ENCODE measurements around the gene ADAM23.

- TF ChIP-seq POLR2AphosphoS5 (IDR thresholded peaks at IDR 0.05; ENCODE audit: low read depth), result no peak
- TF ChIP-seq CTCF (conservative IDR thresholded peaks at IDR 0.05; ENCODE audit: low read depth in 2 of 2), result no peak
- no peak for TF ChIP-seq CREB1 (CRISPR knock-in tag; IDR thresholded peaks at IDR 0.05; ENCODE audit: low read depth)
- no peak for TF ChIP-seq ETS1 (IDR thresholded peaks at IDR 0.05)
- TF ChIP-seq EZH2 (IDR thresholded peaks at IDR 0.05; ENCODE audit: low read depth, unreplicated experiment), result no peak
- TF ChIP-seq STAT1 (IDR thresholded peaks at IDR 0.05; ENCODE audit: unreplicated experiment), result no peak
- no peak for TF ChIP-seq REST (IDR thresholded peaks at IDR 0.05; ENCODE audit: unreplicated experiment)
- no peak for TF ChIP-seq EZH2phosphoT487 (IDR thresholded peaks at IDR 0.05; ENCODE audit: unreplicated experiment)
- TF ChIP-seq ZNF114 (CRISPR knock-in tag; IDR thresholded peaks at IDR 0.05), result no peak
- no peak for TF ChIP-seq JUNB (IDR thresholded peaks at IDR 0.05; ENCODE audit: unreplicated experiment)
These were observed 83.1 kb downstream of the ADAM23 start for GRCh38 chr2:206526416-206526815.

Data from GM23338 (cell line).